BLaER1 (cell line): Measurements from ENCODE around the gene SYTL4.

Source experiments
- H3K27ac ChIP-seq: shearing (Covaris generic); formaldehyde crosslinking; 2 replicates; pipeline ENCODE4 v1.8.1; 2022
- H3K27me3 ChIP-seq: shearing (Covaris generic); formaldehyde crosslinking; 2 replicates; pipeline ENCODE4 v1.8.1; 2022
- H3K36me3 ChIP-seq: shearing (Covaris generic); formaldehyde crosslinking; 2 replicates; pipeline ENCODE4 v1.8.1; 2022
- H3K4me1 ChIP-seq: shearing (Covaris generic); formaldehyde crosslinking; 2 replicates; pipeline ENCODE4 v1.8.1; 2022
- H3K4me2 ChIP-seq: shearing (Covaris generic); formaldehyde crosslinking; 2 replicates; pipeline ENCODE4 v1.8.1; 2022
- H3K4me3 ChIP-seq: shearing (Covaris generic); formaldehyde crosslinking; 2 replicates; pipeline ENCODE4 v1.8.1; 2022
- H3K9ac ChIP-seq: shearing (Covaris generic); formaldehyde crosslinking; 2 replicates; pipeline ENCODE4 v1.8.1; 2022
- H3K9me3 ChIP-seq: shearing (Covaris generic); formaldehyde crosslinking; 2 replicates; pipeline ENCODE4 v1.8.1; 2022
- H4K20me1 ChIP-seq: shearing (Covaris generic); formaldehyde crosslinking; 2 replicates; pipeline ENCODE4 v1.8.1; 2022
- Cebpa-rat ChIP-seq: shearing (Covaris generic); IDR thresholded peaks from 2 replicates; pipeline ENCODE4 v1.8.1; 2022

SYTL4 gene

GRCh38 chrX:100673397-100673953, 58.4 kb downstream of the SYTL4 start:
- Histone ChIP-seq H3K9ac (no peak overlapping the region), H3K36me3 (no peaks in the 10 kb centered on the region), H3K9me3 (no peaks in the 10 kb centered on the region), H3K4me3 (no peak overlapping the region), H3K27me3 (no peaks in the 10 kb centered on the region), H3K4me2 (peak overlapping the region; percentile 70; the same call in 1 of the 2 replicates), H3K4me1 (peaks cover 26% of the 10 kb centered on the region), H3K27ac (no peak overlapping the region; the same call in 1 of the 2 replicates), H4K20me1 (no peaks in the 10 kb centered on the region)
- no peak for TF ChIP-seq Cebpa-rat

DNA sequence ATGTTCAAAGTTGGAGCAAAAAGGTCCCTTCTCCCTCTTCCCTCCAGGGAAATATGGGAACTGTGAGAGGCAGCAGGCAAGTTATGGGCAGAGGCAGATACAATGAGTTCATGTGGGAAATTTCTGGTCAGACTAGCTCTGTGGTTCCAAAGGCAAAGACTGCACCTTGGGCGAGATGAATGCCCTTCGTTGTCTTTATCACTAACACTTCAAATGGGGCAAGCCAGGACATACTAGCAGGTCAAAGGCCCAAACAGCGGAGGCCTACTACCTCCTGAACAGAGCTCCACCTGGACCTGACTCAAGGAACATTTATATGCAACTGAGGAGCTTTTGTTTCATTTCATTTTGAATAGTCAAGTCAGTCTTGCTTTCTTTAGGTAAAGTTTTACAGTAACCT, 59.0 kb downstream of the SYTL4 start:
- Histone ChIP-seq H3K9ac (no peak overlapping the region), H3K4me3 (no peak overlapping the region), H4K20me1 (no peaks in the 10 kb centered on the region), H3K27me3 (no peaks in the 10 kb centered on the region), H3K4me1 (peaks cover 26% of the 10 kb centered on the region), H3K4me2 (no peak overlapping the region), H3K27ac (no peak overlapping the region), H3K9me3 (no peaks in the 10 kb centered on the region), H3K36me3 (no peaks in the 10 kb centered on the region)
- TF ChIP-seq Cebpa-rat = no peak

GRCh38 chrX:100663642-100664041, 68.3 kb downstream of the SYTL4 start:
- Histone ChIP-seq H3K9ac (no peak overlapping the region), H3K4me1 (peaks cover 17% of the 10 kb centered on the region), H3K36me3 (no peaks in the 10 kb centered on the region), H3K4me2 (no peak overlapping the region), H3K27ac (no peak overlapping the region), H3K9me3 (no peaks in the 10 kb centered on the region), H3K4me3 (no peak overlapping the region), H3K27me3 (no peaks in the 10 kb centered on the region), H4K20me1 (no peaks in the 10 kb centered on the region)
- no peak for TF ChIP-seq Cebpa-rat

GRCh38 chrX:100662796-100663195, 69.1 kb downstream of the SYTL4 start:
- no peak for TF ChIP-seq Cebpa-rat

DNA sequence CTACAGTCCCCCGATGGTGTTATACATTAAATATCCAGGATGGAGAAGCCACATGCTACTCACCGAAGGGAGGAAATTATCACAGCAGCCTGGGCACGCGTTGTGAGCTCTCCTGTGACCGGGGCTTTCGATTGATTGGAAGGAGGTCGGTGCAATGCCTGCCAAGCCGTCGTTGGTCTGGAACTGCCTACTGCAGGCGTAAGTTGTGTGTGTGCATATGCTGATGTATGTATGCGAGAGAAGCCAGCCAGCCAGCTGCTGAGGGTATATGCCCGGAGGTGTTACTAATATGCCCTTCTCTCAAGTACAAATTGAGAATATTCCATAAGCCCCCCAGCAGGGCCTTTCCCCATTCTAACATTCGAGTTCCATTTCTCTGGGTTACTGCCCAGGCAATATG, 69.8 kb downstream of the SYTL4 start:
- Histone ChIP-seq H3K4me1 (peaks cover 28% of the 10 kb centered on the region), H3K27ac (no peak overlapping the region)

More at GRCh38 chrX:100662796-100663195, 69.1 kb downstream of the SYTL4 start:
- H3K27ac ChIP-seq = no peak overlapping the region
- peaks cover 25% of the 10 kb centered on the region for H3K4me1 ChIP-seq
- no peaks in the 10 kb centered on the region for H3K9me3 ChIP-seq
- no peaks in the 10 kb centered on the region for H3K27me3 ChIP-seq
- no peak overlapping the region for H3K4me2 ChIP-seq
- no peak overlapping the region for H3K4me3 ChIP-seq
- H4K20me1 ChIP-seq = no peaks in the 10 kb centered on the region
- no peak overlapping the region for H3K9ac ChIP-seq
- no peaks in the 10 kb centered on the region for H3K36me3 ChIP-seq

DNA sequence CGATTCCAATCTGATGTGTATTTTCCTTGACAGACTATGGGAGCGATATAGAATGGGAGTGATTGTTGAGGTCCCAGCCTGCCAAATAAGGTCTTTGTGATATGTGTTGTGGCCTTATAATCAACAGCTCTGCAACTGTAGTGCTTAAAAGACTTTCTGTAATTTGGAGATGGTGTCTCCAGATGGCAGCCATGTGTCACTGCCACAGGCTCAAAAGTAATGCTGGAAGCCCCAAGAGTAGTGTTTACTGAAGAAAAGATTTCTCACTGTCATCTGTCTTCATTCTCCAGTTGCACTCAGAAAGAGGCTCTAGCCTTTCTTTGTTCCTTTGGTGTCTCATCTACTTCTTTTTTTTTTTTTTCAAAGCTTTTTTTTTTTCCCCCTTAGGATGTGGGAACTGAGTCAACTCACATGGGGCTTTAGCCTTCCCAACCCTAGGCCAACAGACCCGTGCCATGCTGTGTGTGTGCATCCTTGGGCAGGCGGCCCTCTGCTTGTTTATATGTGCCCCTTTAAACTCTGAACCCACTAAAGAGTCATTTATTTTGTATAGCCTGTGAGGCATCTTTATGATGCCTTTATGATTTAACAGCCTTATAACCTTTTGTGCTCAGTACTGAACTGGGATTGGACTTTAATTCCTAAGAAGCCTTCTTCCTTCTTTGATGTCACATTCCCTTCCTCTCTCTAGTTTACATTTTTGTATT, 72.3 kb downstream of the SYTL4 start:
- no peak overlapping the region for H3K9ac ChIP-seq
- H3K4me2 ChIP-seq = peak overlapping the region; percentile 54
- H3K27ac ChIP-seq = no peak overlapping the region

More for the DNA sequence above, 69.8 kb downstream of the SYTL4 start:
- no peaks in the 10 kb centered on the region for H3K9me3 ChIP-seq
- H3K36me3 ChIP-seq = no peaks in the 10 kb centered on the region
- H3K4me3 ChIP-seq = no peak overlapping the region
- H3K9ac ChIP-seq = no peak overlapping the region
- no peak for TF ChIP-seq Cebpa-rat
- no peak overlapping the region for H3K4me2 ChIP-seq
- no peaks in the 10 kb centered on the region for H3K27me3 ChIP-seq
- no peaks in the 10 kb centered on the region for H4K20me1 ChIP-seq

DNA sequence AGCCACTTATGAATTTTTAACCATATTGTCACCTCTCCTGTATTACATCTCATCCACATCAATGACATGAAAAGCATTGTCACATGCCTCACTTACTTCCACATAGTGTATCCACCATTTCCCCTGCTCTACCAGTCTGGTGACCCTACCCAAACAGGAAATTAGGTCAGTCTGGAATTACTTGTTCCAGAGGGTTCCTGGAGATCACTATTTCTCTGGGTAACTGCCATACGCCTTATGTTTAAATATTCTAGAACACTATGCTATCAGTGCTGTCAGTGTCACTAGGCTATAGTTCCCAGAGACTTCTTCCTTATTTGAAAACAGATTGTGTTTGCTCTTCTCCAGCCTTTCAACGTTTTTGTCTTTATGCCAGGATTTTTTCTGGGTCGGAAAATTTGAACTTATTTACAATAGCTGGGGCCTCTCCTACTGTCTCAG, 73.0 kb downstream of the SYTL4 start:
- peaks cover 28% of the 10 kb centered on the region for H3K4me1 ChIP-seq

More for the DNA sequence above, 72.3 kb downstream of the SYTL4 start:
- no peaks in the 10 kb centered on the region for H3K27me3 ChIP-seq
- no peak overlapping the region for H3K4me3 ChIP-seq
- TF ChIP-seq Cebpa-rat = no peak
- no peaks in the 10 kb centered on the region for H3K36me3 ChIP-seq
- peaks cover 28% of the 10 kb centered on the region for H3K4me1 ChIP-seq
- no peaks in the 10 kb centered on the region for H3K9me3 ChIP-seq
- no peaks in the 10 kb centered on the region for H4K20me1 ChIP-seq

GRCh38 chrX:100654261-100654660, 77.7 kb downstream of the SYTL4 start:
- H3K36me3 ChIP-seq = no peaks in the 10 kb centered on the region
- no peak overlapping the region for H3K4me3 ChIP-seq
- no peaks in the 10 kb centered on the region for H4K20me1 ChIP-seq
- no peak overlapping the region for H3K4me2 ChIP-seq
- H3K27ac ChIP-seq = no peak overlapping the region
- no peaks in the 10 kb centered on the region for H3K27me3 ChIP-seq
- no peak overlapping the region for H3K9ac ChIP-seq
- TF ChIP-seq Cebpa-rat = no peak
- H3K9me3 ChIP-seq = no peaks in the 10 kb centered on the region
- peaks cover 23% of the 10 kb centered on the region for H3K4me1 ChIP-seq

More for the DNA sequence above, 73.0 kb downstream of the SYTL4 start:
- no peak for TF ChIP-seq Cebpa-rat
- no peak overlapping the region for H3K9ac ChIP-seq
- H3K27me3 ChIP-seq = no peaks in the 10 kb centered on the region
- H3K27ac ChIP-seq = no peak overlapping the region
- H3K4me2 ChIP-seq = peak overlapping the region; percentile 54
- H3K4me3 ChIP-seq = no peak overlapping the region
- no peaks in the 10 kb centered on the region for H3K36me3 ChIP-seq
- no peaks in the 10 kb centered on the region for H3K9me3 ChIP-seq
- no peaks in the 10 kb centered on the region for H4K20me1 ChIP-seq

- Histone ChIP-seq H3K27ac (no peak overlapping the region), H3K4me3 (no peak overlapping the region), H3K4me2 (no peak overlapping the region), H3K9ac (no peak overlapping the region), H4K20me1 (no peaks in the 10 kb centered on the region), H3K27me3 (no peaks in the 10 kb centered on the region), H3K9me3 (no peaks in the 10 kb centered on the region), H3K4me1 (peaks cover 23% of the 10 kb centered on the region), H3K36me3 (no peaks in the 10 kb centered on the region)
- TF ChIP-seq Cebpa-rat = no peak
Measured at GRCh38 chrX:100652266-100652665, 79.7 kb downstream of the SYTL4 start.

DNA sequence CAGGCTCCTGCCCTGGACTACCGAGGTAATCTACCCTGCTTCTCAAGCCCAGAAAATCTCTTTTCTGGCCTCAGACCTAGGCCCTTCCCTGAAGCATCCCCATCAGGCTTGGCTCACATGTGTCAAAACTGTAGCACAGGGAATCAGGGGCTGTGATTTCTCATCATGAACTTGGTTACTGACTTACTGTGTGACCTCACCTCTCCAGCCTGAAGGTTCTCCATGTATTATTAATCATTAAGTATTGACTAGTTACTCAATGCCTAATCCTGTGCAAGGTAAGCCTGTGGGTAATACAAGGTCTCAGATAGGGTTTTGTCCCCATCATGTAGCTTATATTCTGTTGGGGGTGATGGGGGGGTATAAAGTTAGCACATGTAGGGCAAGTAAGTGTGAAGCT, 81.1 kb downstream of the SYTL4 start:
- Histone ChIP-seq H3K9me3 (no peaks in the 10 kb centered on the region), H3K36me3 (no peaks in the 10 kb centered on the region), H3K27ac (no peak overlapping the region), H3K27me3 (no peaks in the 10 kb centered on the region), H4K20me1 (no peaks in the 10 kb centered on the region), H3K4me2 (no peak overlapping the region), H3K4me1 (peaks cover 34% of the 10 kb centered on the region), H3K4me3 (no peak overlapping the region), H3K9ac (no peak overlapping the region)
- TF ChIP-seq Cebpa-rat = no peak
